ENCODE data around the gene ADGRV1.
"Not testable (repeated sequence)": the region's sequence is repeated elsewhere in the genome, so short reads cannot be mapped to it uniquely, and the experiment has no call there.

Gene ADGRV1

DNA sequence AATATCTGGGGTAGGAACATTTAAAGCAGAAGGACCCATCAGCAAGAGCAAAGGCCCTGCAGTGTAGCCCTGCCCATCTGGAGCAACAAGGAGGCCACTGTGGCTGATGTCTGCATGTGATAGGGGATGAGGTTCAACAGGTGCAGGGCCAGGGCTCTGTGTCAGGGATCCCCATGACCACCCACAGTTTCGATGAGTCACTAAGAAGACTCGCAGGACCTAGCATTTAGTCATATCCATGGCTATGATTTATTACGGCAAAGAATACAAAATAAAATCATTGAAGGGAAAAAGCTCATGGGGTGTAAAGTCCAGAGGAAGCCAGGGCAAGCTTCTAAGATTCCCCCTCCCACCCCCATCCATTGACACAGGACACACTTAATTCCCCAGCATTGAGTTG is 188.6 kb downstream of the ADGRV1 start:
- DNase-seq = peak; percentile 1 to 31 (median 8)

DNA sequence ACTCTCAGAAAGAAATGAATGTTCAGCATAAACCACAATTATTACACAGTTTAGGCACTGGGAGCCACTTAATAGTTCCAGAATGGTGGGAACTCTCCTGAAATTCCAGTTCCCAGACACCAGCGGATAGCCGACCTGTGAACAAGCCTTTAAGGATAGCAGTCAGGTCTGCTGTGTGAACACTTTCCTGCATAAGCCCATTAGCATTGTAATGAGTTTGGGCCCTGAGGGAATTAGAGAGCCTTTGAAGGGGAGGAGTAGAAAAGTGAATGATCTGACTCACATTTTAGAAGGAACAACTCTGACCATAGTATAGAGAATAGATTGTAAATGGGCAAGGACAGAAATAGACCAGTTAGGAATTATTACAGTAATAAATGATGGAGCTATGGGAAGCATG is 189.1 kb downstream of the ADGRV1 start:
- no peak for DNase-seq

DNA sequence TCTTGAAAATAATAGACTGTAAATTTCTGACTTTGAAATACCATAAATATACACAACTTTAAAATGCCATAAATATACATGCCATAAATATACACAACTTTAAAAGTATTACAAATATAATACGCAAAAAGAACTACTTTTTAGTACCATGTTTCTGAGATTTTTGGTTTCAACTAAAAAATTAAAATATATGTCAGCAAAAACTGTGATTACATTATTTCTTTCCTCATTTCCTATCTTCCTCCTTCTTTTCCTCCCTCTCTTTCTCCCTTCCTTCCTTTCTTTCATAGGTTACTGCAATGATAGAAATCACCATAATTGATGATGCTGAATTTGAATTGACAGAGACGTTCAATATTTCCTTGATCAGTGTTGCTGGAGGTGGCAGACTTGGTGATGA is 200.5 kb downstream of the ADGRV1 start:
- no peak for DNase-seq

DNA sequence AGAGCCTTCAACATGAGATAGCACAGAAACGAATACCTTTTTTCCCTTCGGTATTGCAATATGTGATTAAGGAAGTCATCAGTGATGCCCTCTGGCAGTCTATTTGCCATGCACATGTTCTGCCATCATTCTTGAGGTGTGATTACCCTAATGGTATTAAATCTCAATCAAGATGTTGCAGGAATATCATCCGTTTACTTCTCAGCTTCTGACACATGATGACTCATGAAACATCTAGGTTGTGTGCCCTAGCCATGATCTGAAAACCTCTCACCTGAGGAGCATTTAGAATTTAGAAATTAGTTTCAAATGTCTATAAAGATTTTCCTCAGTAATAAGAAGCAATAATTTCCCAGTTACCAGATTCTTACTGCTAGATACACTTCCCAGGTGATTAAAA is 209.1 kb downstream of the ADGRV1 start:
- DNase-seq = no peak

DNA sequence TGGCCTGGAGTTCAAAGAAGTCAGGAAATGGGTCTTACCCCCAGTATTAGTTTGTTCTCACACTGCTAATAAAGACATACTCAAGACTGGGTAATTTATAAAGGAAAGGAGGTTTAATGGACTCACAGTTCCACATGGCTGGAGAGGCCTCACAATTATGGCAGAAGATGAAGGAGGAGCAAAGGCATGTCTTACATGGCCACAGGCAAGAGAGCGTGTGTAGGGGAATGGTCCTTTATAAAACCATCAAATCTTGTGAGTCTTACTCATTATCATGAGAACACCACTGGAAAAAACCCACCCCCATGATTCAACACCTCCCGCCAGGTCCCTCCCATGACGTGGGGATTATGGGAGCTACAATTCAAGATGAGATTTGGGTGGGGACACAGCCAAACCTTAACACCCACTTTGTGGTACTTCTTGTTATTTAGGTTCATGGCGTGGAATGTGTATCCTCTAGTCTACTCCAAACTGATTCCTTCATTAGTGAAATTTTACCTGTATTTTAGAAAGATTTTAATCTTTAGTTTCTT is 211.5 kb downstream of the ADGRV1 start:
- DNase-seq = not testable (repeated sequence)

DNA sequence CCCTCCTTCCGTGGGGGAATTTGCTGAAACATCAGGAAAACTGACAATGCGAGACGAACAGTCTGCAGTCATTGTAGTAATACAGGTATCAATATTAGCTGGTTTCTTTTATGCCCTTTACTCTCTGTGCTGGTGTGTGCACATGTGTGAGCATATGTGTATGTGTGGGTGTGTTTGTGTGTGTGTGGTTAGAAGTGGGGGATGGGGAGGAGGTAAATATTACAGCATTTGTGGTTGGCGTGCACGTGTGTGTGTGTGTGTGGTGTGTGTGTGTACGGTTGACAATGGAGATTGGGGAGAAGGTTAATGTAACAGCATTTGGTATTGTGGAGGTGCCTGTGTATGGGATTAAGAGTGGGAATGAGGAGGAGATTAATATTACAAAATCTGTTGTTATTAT is 219.4 kb downstream of the ADGRV1 start:
- DNase-seq = no peak

DNA sequence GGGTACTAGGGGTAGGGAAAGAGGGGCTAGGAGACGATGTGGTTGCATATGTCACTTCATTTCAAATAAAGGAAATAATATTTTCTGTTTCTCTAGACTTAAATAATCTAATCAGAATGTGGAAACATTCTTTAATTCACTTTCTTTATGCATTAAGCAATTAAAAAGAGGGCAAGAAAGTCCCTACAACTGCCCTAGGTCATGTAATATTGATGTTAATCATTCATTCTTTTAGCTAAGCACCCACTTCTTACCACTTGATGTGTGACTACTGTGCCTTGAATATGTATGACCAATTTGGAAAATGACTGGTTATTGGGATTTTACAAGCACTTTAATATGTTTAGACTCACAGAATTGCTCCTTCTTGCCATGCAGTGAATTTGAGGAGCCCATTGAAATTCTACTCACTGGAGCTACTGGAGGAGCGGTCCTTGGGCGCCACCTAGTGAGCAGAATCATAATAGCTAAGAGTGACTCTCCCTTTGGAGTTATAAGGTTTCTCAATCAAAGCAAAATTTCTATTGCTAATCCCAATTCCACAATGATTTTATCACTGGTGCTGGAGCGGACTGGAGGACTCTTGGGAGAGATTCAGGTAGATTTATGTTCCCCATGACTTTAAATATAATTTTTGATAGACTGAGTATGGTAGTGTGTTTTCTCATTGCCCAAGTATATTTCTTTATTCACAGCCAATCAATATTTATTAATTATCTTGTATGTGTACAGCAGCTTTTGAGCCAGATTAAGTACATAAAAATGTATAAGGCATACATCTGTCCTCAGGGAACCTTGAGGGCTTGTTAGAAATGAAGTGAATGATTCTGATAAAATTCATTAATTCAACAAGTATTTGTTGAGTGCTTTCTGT is 225.1 kb downstream of the ADGRV1 start:
- DNase-seq = peak; percentile 82 to 85 (median 83)

DNA sequence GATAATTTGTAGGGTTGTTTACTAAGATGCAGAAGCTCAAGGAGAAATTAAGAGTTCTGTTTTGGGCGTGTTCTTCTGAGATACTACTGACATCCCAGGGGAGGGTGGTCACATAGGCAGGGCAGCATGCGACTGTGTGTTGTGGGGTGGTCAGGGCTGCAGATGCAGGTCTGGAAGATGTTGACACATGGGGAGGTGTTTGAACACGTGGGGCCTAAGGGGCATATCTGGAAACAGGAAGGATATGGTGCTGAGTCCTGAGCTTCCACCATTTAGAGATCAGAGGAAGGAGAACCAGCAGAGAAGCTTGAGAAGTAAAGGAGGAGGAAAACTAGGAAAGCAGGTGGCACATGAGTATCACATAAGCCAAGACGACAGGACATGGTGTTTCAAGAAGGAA is 228.2 kb downstream of the ADGRV1 start:
- no peak for DNase-seq

DNA sequence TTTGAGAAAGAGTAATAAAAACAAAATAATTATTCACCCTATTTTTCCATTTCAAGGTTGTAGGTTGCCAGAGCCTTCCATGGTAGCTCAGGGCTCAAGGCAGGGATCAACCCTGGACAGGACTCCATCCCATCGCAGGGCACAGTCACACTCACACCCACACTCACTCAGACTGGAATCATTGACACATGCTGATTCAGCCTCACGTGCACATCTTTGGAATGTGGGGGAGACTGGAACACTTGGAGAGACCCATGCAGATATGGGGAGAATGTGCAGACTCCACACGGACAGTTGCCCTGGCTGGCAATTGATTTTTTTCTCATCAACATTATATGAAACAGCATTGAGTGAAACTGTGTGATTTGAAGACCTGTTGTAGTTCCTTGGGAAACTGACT is 234.1 kb downstream of the ADGRV1 start:
- DNase-seq = no peak

DNA sequence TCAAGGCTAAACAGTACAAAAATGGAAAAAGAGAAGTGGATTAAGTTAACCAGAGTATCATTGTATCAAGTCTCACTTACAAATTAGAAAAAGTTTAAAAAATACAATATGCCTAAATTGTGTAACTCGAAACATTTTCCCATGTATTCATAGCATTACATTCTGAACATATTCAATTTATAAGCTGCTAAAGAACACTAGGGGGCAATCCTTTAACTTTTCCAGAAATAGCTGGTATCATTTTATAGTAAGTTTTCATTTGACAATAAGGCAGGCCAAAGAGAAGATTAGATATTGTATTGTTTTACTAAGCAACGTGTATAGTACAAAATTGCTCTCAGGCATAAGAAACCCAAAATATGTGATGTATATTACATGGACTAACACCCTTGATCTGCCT is 234.6 kb downstream of the ADGRV1 start:
- no peak for DNase-seq

DNA sequence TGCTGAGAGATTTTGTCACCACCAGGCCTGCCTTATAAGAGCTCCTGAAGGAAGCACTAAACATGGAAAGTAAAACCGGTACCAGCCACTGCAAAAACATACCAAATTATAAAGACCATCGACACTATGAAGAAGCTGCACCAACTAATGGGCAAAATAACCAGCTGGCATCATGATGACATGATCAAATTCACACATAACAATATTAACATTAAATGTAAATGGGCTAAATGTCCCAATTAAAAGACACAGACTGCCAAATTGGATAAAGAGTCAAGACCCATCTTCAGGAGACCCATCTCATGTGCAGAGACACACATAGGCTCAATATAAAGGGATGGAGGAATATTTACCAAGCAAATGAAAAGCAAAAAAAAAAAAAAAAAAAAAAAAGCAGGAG is 238.3 kb downstream of the ADGRV1 start:
- DNase-seq = not testable (repeated sequence)

DNA sequence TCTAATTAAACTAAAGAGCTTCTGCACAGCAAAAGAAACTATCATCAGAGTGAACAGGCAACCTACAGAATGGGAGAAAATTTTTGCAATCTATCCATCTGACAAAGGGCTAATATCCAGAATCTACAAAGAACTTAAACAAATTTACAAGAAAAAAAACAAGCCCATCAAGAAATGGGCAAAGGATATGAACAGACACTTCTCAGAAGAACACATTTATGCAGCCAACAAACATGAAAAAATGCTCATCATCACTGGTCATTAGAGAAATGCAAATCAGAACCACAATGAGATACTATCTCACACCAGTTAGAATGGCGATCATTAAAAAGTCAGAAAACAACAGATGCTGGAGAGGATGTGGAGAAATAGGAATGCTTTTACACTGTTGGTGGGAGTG is 241.5 kb downstream of the ADGRV1 start:
- not testable (repeated sequence) for DNase-seq

DNA sequence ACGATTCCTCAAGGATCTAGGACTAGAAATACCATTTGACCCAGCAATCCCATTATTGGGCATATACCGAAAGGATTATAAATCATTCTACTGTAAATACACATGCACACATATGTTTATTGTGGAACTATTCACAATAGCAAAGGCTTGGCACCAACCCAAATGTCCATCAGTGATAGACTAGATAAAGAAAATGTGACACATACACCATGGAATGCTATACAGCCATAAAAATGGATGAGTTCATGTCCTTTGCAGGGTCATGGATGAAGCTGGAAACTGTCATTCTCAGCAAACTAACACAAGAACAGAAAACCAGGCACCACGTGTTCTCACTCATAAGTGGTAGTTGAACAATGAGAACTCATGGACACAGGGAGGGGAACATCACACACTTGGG is 241.9 kb downstream of the ADGRV1 start:
- DNase-seq = not testable (repeated sequence)

DNA sequence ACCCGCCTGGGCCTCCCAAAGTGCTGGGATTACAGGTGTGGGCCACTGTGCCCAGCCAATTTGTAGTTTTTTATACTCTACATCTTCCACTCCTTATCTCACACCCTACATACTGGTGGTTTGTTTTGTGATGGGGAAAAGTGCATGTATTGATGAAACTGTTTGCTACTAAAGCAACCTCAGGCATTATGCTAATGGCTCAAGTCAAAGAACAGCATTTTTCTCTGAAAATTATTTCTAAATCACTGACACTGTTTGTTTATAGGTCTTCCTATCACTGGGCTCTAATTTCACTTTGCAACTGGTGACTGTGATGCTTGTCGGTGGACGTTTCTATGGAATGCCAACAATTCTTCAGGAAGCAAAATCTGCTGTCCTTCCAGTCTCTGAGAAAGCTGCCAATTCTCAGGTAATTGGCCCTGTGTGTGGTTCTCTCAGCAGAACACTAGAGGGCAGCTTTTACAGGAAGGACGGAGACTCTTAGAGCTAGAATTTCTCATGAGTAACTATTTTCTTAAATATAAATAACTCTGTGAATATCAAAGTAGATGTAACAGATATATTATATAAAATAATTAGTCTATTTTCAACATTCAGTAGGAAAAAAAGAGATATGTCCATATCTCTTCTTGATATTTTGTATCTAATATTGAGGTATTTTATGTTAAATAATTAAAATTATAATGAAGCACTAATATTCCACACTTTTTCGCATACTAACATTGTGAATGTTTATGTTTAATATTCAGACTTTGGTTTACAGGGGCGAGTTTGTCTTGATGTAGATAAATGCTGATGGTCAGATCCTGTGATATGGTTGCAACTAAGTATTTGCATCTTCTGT is 244.1 kb downstream of the ADGRV1 start:
- peak; percentile 41 to 59 (median 49) for DNase-seq

DNA sequence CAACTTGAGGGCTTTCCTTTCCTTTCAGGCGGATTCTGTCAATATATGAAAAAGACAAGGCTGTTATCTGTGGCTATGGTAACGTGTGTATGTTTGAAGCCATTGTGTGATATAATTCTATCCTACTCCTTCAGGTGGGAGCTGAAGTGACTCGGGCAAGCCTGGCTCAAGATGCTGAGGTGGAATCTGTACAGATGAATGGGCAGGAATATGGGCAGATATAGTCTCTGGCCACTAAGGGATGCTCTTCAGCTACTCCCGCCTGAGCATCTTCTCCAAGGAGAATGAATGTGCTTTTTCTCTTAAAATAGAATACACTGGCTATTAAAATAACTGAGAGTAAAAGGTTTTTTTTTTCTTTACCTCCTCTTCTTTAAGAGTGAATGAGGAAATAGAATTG is 244.8 kb downstream of the ADGRV1 start:
- no peak for DNase-seq

DNA sequence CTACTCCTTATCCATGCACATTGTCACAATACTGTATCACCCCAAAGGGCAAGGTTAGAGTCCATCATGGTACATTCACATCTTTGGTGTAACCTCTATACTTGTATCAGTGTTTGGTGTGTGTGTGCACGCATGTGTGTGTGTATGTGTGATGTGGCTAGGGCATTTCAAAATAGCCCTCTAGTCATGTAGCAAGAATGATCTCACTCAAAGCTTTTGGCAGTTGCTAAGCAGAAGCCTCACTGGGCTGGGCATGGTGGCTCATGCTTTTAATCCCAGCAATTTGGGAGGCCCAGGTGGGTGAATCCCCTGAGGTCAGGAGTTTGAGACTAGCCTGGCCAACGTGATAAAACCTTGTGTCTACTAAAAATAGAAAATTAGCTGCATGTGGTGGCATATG is 245.3 kb downstream of the ADGRV1 start:
- no peak for DNase-seq

DNA sequence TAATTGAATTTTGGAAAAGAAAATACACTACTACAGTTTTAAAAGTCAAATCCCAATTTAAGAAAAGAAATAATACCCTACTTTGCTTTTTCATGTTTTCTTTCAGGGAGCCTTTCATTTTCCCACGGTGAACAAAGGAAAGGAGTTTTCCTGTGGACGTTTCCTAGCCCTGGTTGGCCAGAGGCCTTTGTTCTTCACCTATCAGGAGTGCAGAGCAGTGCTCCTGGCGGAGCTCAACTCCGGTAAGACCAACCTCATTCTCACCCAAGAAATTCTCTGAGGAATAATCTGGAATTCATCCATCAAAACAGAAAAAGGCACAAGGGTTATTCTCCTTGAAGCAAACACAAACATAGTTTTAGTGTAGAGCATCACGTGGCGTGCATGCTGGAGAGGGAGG is 248.9 kb downstream of the ADGRV1 start:
- DNase-seq = no peak

DNA sequence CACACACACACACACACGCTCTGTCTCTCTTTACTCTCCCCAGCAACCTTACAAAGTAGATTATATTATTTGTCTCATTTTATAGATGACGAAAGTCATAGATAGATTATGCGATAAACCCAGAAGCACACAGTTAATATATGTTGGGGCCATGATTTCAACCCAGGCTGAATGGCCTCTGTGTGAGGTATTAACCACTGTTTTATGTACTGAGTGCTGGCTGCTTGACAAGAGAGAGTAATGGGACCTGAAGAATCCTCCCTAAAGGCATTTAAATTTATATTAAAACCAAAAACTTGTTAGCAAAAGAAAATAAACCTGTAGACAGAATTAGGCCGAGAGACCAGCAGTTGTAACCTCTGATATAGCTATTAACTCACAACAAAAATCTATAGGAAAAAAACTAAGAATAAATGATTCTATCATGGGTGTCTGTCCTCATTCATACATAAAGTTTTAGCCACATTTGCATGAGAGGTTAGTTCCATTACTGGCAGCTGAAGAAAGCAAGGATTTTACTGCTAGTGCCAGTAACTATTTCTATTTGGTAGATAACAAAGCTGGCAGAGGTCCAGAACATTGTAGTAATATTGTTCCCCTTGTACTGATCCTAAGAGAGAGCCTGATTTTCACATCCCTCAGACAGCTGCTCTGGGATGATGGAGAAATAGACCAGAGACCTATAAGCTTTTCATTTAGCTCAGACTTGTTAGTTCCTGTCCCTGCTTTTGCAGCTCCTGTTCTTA is 250.9 kb downstream of the ADGRV1 start:
- no peak for DNase-seq

DNA sequence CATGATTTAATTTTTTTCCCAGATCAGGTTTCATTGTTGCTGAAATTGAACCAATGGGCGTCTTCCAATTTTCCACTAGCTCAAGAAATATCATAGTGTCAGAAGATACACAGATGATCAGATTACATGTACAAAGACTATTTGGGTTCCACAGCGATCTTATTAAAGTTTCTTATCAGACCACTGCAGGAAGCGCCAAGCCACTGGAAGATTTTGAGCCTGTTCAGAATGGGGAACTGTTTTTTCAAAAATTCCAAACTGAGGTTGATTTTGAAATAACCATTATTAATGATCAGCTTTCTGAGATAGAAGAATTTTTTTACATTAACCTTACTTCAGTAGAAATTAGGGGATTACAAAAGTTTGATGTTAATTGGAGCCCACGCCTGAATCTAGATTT is 251.6 kb downstream of the ADGRV1 start:
- DNase-seq = peak in 1 of 3 donors; percentile 7

DNA sequence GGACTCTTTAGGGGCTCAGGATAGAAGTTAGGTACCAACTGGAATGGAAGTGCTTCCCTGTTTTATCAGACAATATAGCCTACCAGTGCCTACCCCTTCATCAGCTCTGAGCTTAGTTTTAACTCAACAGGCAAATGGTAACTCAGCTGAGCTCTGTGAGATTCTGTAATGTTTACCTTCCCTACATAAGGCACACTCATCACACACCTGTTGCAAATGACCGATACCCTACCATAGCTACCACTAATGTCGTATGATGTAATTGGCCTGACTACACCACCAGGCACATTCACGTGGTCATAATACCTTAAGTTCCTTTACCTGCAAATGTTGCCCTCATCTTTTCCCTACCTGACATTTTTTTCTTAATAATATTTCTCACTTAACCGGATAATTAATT is 254.8 kb downstream of the ADGRV1 start:
- no peak for DNase-seq

DNA sequence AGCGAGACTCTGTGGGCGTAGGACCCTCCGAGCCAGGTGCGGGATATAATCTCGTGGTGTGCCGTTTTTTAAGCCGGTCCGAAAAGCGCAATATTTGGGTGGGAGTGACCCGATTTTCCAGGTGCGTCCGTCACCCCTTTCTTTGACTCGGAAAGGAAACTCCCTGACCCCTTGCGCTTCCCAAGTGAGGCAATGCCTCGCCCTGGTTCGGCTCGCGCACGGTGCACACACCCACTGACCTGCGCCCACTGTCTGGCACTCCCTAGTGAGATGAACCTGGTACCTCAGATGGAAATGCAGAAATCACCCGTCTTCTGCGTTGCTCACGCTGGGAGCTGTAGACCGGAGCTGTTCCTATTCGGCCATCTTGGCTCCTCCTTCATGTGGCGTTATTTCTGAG is 263.5 kb downstream of the ADGRV1 start:
- not testable (repeated sequence) for DNase-seq

DNA sequence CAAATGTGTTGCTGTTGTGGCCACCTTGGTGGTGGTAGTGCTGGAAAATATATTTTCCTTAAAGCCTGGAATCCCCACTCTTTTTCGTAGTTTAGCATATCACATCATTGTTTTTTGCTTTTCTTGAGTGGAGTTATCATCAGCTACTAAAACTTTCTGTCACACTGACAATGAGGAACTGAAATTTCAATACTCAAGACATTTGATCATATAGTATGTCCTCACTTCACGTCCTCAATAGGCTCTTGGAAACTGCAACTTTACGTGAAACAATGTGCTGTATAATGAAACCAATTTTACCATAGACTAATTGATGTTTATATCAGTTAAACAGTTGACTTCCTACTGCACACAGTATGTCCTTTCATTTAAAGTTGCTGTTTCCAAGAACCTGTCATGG is 265.8 kb downstream of the ADGRV1 start:
- DNase-seq = no peak

DNA sequence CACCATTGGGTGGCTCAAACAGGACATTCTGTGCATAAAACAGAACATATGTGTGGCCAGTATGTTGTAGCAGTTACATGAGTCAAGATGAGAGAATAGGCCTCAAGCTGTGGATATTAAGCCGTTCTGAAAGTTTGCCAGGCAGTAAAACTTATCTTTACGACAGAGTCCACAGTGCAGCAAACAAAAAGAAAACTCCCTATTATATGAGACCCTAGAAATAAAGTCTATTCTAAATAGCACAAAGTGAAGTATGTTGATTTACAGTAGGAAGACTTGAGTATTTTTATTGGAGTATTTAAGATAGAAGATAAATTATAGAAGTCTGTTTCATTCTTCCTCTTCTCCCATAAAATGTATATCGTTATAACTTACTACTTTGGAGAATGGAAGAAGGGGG is 271.5 kb downstream of the ADGRV1 start:
- DNase-seq = no peak

Measured in suppressor macrophage treated with lipopolysaccharide for 1 hour (primary cell).